ENCODE data around the gene PIP4K2A. TPM values are rescaled to one million over a fixed set of nuclear protein-coding genes. Genes with fewer than 3 reads are reported as not detected.

Gene PIP4K2A
- total and polyA plus RNA-seq, 9 donors, result 4.3 to 85.6 (median 18.4) TPM

GRCh38 chr10:22633106-22633505 lies 81.3 kb downstream of the PIP4K2A start:
- Histone ChIP-seq H3K36me3 (no peaks in the 10 kb centered on the region), H3K4me1 (ENCODE audit: insufficient read depth) (peaks cover 4% of the 10 kb centered on the region), H3K27me3 (no peaks in the 10 kb centered on the region), H3K4me3 (no peak overlapping the region), H3K27ac (no peak overlapping the region), H3K9me3 (no peaks in the 10 kb centered on the region)
- TF ChIP-seq POLR2A (IDR thresholded peaks at IDR 0.05), result no peak
- no peak for TF ChIP-seq CTCF (IDR thresholded peaks at IDR 0.05)
- no peak for TF ChIP-seq EP300 (IDR thresholded peaks at IDR 0.05)
- intact Hi-C loops (cut with DNase I), result no loop called here
- WGBS, 3 donors, result 77 to 81% (median 81%) methylated on average over 4 of the region's 4 CpGs
- DNase-seq, result no peak

GRCh38 chr10:22631646-22632278 lies 82.6 kb downstream of the PIP4K2A start:
- no peaks in the 10 kb centered on the region for H3K27me3 ChIP-seq
- intact Hi-C loops (cut with DNase I), result no loop called here
- H3K9me3 ChIP-seq, result no peaks in the 10 kb centered on the region
- no peaks in the 10 kb centered on the region for H3K36me3 ChIP-seq
- no peak for DNase-seq
- peaks cover 4% of the 10 kb centered on the region for H3K4me1 ChIP-seq (ENCODE audit: insufficient read depth)
- 84 to 89% (median 88%) methylated on average over 10 of the region's 10 CpGs for WGBS, 3 donors
- H3K27ac ChIP-seq, result no peak overlapping the region
- H3K4me3 ChIP-seq, result no peak overlapping the region
- no peak for TF ChIP-seq POLR2A (IDR thresholded peaks at IDR 0.05)
- TF ChIP-seq EP300 (IDR thresholded peaks at IDR 0.05), result no peak
- no peak for TF ChIP-seq CTCF (IDR thresholded peaks at IDR 0.05)

- Histone ChIP-seq H3K36me3 (no peaks in the 10 kb centered on the region), H3K4me3 (no peak overlapping the region), H3K27me3 (no peaks in the 10 kb centered on the region), H3K4me1 (ENCODE audit: insufficient read depth) (peaks cover 4% of the 10 kb centered on the region), H3K27ac (no peak overlapping the region), H3K9me3 (no peaks in the 10 kb centered on the region)
- no peak for DNase-seq
- WGBS, 3 donors, result 76 to 81% (median 78%) methylated on average over 3 of the region's 3 CpGs
- TF ChIP-seq POLR2A (IDR thresholded peaks at IDR 0.05) (no peak), EP300 (IDR thresholded peaks at IDR 0.05) (no peak), CTCF (IDR thresholded peaks at IDR 0.05) (no peak)
- intact Hi-C loops (cut with DNase I), result no loop called here
Observed at GRCh38 chr10:22631185-22631584, 83.2 kb downstream of the PIP4K2A start.

- intact Hi-C loops (cut with DNase I), result no loop called here
- H3K4me1 ChIP-seq (ENCODE audit: insufficient read depth), result peaks cover 4% of the 10 kb centered on the region
- WGBS, 3 donors, result 78 to 82% (median 81%) methylated on average over 7 of the region's 7 CpGs
Observed at GRCh38 chr10:22630234-22631174, 83.9 kb downstream of the PIP4K2A start.

More at GRCh38 chr10:22630234-22631174, 83.9 kb downstream of the PIP4K2A start:
- no peak for DNase-seq
- Histone ChIP-seq H3K27ac (no peak overlapping the region), H3K36me3 (no peaks in the 10 kb centered on the region), H3K4me3 (no peak overlapping the region), H3K9me3 (no peaks in the 10 kb centered on the region), H3K27me3 (no peaks in the 10 kb centered on the region)
- TF ChIP-seq POLR2A (IDR thresholded peaks at IDR 0.05) (no peak), CTCF (IDR thresholded peaks at IDR 0.05) (no peak), EP300 (IDR thresholded peaks at IDR 0.05) (no peak)
